Measurements from ENCODE around the gene DSC2. TPM values are rescaled to one million over a fixed set of nuclear protein-coding genes. Genes with fewer than 3 reads are reported as not detected.

Gene DSC2
- total RNA-seq, 1 donor: 0.27 TPM

DNA sequence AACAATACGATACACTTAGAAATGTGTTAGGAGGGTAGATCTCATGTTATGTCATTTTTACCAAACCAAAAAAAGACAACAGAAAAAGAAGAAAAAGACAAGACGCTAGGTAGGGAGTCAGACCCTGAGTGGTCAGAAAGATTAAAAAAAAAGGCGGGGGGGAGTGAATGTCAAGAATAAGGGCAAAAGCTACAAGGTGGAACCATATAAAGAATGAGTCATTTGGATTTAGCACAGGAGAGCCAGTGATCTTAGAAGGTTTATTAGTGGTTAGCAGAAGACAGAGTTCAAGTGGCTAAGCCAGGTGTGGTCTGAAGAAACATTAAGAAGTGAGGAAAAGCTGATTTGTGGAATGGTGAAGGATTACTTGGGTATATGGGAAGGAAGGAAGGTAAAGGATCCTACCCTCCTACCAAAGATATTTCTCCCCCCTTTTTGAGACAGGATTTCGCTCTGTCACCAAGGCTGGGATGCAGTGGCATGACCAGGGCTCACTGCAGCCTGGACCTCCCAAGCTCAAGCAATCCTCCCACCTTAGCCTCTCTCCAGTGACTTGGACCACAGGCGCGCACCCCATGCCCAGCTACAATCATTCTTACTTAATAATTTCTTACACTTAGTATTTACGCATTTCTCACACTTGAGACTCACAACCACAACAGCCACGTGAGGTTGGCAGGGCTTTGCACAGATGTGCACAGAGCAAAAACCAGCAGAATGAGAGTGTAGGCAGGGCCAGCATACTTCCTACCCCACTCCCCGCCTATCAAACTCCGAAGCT, 2.6 kb downstream of the DSC2 start:
- DNase-seq (ENCODE audit: low read depth in 2 of 3, low spot score in 2 of 3): no peak

DNA sequence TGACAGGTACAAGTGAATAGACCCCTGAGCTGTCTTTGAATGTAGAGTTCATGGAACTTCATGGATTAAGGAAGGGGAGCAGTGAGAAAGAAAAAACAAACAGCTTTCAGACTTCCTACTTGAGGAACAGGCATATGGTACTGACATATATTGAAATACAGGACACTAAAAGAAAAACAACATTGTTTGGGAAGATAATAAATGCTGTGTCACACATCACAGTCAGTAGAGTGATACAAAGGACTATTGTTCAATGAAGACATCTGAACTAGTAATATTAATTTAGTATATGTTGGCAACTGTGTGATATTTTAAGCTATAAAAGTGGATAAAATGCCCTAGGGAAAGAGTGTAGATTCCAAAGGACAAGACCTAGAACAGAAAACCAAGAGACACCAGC, 3.3 kb downstream of the DSC2 start:
- DNase-seq (ENCODE audit: low read depth in 2 of 3, low spot score in 2 of 3): no peak

DNA sequence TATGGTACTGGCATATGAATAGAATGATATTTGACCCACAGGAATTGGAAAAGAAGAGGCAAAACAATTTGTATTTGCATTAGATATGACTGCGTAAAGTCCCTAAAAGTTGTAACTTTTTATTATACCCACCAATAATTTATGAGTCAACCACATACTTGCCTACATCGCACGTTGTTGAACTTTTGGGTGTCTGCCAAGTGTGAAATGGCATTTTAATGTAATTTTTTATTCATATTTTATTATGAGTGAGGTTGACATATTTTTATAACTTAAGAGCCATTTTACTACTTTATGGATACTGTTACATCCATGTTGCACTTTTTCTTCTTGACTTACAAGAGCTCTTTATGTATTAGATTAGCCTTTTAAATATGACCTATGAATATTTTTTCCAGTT, 4.6 kb downstream of the DSC2 start:
- no peak for DNase-seq (ENCODE audit: low read depth in 2 of 3, low spot score in 2 of 3)

DNA sequence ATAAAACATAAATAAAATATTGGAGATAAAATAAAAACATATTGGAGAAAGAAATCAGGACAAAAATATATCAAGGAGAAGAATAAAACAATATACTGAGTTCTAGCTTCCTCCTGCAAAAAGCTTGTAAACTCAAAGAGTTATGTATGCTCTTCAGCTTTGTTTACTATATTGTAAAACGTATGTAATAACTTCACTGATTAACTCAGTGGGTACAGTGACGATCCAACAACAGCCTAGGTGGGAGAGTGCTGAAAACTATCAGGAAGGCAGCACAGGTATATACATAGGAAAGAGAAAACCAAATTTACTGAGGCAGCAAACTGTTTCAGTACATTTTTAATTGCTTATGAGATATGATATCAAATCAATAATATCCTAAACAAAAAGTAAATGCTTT, 8.3 kb downstream of the DSC2 start:
- DNase-seq (ENCODE audit: low read depth in 2 of 3, low spot score in 2 of 3): no peak

DNA sequence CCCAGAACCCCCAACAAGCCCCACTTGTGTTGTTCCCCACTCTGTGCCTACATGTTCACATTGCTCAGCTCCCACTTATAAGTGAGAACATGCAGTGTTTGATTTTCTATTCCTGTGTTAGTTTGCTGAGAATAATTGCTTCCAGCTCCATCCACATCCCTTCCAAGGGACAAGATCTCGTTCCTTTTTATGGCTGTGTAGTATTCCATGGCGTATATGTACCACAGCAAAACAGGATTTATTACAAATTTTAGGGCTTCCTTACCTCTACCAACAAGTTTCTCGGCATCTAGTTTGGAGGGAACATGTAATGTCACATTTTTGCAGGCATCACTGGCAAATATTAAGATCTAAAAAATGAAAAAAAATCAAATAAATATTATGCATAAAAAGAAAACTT, 8.9 kb downstream of the DSC2 start:
- no peak for DNase-seq (ENCODE audit: low read depth in 2 of 3, low spot score in 2 of 3)

DNA sequence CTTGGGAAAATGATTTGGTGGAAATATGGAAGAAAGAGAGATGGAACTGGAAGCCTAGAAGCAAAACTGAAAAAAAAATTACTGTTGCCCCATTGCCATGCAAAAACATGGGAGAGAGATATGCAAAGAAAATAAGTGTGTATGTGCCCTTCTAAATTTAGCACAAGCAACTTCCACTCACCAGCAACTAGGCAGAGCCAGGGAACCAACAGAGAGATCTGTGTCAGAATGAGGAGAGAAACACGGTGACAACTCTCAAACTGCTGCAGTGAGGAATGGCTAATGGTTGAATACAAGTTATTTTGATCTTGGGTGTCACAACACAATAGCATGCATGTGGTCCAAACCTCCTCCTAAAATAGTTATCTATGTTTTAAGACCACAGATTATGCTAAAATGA, 10.9 kb downstream of the DSC2 start:
- no peak for DNase-seq (ENCODE audit: low read depth in 2 of 3, low spot score in 2 of 3)

DNA sequence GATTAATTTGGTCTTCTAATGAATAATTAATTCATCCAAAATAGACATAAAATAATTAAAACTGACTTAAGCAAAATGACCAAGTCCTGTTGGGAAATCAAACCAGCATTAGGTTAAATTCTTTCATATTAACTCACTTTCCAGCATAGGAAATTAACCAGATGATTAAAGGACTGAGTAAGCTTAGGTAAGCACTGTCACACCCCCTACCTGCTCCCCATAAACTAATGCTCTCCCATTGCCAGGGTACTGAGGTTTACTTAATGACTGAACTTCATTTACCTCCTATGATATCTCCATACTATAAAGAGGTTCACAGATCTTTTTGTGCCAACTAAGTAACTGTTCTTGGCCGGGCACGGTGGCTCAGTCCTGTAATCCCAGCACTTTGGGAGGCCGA, 13.7 kb downstream of the DSC2 start:
- no peak for DNase-seq (ENCODE audit: low read depth in 2 of 3, low spot score in 2 of 3)

DNA sequence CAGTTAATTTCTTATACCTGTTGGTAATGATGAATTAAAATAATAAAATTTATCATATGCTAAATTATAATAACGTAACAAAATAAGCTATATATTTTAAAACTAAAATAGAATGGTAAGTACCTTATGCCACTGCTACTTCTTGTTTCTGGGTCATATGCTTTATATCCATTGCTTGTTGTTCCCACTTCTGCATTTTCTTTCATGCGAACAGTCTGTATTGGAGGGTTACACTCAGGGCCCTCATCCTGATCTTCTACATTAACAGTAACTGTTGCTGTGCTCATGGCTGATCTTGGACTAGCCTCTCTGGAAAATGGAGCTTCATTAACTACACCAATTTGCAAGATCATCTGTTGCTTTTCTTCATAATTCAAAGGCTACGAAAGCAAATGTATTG, 22.2 kb downstream of the DSC2 start:
- no peak for DNase-seq (ENCODE audit: low read depth in 2 of 3, low spot score in 2 of 3)

DNA sequence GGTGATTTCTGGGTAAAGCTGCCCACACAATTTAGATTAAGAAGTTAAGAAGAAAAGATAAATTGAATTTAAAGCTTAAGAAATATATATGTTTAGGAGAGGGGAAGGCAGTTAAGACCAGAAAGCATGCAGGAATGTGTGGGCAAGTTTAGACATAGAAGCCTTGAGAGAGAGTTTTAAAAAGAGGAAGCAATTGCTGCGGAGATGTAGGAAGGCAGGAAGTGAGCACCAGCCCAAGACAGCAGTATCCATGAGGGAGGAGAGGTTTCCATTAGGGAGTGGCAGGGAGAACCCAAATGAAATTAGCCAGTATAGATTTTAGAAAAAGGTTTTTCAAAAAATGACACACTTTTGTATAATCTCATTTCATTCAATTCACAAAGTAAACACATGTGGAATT, 24.3 kb downstream of the DSC2 start:
- DNase-seq (ENCODE audit: low read depth in 2 of 3, low spot score in 2 of 3): no peak

DNA sequence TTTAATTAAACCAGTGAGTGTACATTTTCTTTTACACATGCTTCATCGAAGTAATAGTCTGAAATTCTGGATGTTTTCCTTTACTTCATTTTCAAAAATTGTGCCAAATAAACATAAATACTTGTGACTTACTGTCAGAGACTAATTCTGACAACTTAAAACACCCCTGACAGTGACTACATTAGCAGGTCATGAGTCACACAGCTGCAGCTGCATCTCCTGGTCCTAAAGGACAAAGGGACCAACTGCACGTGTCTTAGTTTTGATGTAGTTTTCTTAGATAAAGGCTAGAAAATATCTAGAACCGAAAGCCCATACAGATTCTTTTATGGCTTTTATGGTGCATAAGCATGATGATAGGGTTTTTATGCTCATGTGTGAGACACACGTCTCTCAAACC, 30.0 kb downstream of the DSC2 start:
- no peak for DNase-seq (ENCODE audit: low read depth in 2 of 3, low spot score in 2 of 3)

DNA sequence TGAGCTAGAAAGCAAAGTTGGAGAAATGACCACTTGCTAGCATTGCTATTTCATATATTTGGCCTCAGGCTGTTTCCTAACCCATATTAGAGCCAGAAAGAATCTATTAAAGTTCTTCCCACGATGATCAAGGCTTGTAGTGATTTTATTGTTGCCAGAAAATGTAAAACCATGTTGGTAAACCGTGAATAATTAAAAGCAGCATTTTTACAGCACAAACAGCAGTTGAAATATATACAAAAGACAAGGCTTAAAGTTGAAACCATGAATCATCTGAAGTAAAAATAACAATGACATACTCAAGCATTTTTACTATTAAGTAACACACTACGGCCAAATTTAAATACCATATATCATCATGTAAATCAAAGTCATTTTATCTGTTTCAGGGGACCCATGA, 32.0 kb downstream of the DSC2 start:
- DNase-seq (ENCODE audit: low read depth in 2 of 3, low spot score in 2 of 3): no peak

DNA sequence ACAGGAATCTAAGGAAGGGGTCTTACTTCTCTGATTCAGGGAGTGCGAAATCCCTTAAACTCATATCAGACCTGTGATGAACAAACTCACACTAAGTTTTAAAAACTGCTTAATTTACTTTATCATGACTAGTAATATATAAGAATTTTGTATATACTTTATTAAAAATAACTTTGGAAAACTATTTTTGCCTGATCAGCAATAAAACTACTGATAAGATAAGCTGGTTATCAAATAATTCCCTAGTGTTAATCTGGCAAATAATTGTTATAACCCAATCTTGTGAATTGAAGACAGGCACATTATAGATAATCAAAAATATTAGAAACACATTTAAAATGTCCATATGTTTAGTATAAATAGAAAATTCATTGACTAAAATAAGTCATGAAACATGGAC, 36.0 kb downstream of the DSC2 start:
- DNase-seq (ENCODE audit: low read depth in 2 of 3, low spot score in 2 of 3): no peak

DNA sequence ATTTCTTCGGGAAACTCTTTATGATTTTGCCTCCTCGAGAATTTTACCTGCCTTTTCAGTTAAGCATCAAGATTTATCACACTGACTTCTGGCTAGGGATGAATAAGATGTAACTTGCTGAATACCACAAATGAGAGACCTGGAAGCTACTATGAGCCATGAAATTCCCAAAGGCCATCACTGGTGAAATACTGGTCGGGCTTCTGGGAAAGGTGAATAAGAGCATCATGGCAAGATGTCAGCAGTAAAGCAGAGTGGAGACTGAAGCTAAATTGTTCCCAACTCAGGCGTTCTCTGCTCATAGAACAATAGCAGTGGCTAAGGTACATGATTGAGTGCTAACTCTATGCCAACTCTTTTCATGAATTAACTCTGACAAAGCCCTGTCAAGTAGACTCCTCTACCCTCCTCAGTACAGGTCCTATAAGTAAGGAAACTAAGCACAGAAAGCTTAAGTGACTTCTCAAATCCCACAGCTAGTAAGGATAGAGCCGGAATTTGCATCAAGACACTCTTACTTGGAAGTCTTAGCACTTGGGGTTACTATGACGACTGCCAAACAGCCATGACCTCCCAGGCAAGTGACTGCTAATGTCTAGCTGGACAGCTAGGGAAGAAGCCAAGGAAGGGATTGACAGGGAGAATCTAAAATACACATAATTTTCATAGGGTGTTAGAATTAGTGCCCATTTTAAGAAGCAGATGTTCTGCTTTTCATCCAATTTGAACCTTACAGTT, 37.0 kb downstream of the DSC2 start:
- DNase-seq (ENCODE audit: low read depth in 2 of 3, low spot score in 2 of 3): no peak

DNA sequence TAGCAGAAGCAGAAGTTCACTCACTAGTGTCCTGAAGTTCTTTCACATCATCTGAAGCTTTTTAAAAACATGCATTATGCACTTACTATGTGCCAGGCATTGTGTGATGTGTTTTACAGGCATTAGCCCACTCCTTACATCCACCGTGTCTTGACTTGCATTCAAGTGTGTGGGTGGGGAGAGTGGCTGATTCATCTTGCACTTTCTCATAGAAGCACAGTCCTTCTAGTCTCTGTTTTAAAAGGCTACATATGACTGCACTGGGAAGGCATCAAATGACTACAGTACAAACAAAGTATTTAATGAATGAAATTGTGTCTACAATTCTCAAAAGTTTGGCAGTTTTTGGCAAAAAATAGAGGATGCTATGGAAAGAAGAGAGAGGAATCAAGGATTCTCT, 38.1 kb downstream of the DSC2 start:
- DNase-seq (ENCODE audit: low read depth in 2 of 3, low spot score in 2 of 3): no peak

DNA sequence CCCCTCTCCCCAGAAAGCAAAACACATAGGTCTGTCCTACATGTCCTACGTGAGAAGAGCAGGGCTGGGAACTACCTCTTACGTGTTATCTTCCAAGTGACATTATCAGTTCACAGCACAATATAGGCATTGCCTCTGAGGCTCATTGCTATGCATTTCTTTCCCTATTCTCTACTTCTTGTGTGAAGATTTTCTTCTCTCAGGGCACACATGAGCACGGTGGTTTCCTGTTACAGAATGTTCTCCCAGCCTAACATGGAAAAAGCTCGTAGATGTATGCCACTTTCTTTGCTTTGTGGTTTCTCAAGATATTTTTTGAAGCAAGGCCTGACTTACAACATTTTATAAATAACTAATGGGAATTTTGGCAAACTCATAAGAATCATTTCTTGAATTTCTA, 40.3 kb downstream of the DSC2 start:
- peak in 1 of 3 donors; percentile 16 for DNase-seq (ENCODE audit: low read depth in 2 of 3, low spot score in 2 of 3)

DNA sequence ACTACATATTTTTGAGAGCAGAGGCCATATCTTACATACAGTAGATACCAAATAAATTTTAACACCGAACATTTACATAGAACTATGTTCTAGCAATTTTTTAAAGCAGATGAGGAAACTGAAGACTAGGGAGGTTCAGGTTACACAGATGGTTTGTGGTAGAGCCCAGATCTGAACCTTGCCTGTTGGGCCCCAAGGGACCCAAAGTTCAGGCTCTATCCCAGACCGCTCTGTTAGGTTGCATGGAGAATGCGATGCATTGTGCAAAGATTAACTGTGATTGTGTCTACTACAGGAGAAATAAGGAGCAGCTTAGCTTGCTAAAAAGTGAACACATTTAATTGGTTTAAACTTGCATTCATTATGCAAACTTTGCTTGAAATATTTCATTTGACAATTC, 43.3 kb downstream of the DSC2 start:
- DNase-seq (ENCODE audit: low read depth in 2 of 3, low spot score in 2 of 3): no peak

DNA sequence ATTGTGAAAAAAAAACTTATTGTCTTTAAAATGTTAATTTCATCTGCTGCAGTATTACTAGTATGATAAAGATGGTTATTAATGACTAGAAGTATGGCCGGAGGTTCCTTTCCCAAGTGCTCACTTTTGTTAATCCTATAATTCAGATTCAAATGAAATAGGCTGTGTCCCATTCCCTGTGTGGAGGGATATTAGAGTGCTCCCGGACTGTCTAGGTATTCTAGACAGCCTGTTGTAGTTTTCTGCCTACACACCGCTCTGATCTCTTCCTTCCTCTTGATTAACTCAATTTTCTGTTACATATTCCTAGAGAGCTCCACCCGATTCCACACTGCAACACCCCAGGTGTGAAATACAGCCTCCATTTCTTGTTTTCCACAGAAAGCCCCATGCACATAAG, 44.3 kb downstream of the DSC2 start:
- no peak for DNase-seq (ENCODE audit: low read depth in 2 of 3, low spot score in 2 of 3)

DNA sequence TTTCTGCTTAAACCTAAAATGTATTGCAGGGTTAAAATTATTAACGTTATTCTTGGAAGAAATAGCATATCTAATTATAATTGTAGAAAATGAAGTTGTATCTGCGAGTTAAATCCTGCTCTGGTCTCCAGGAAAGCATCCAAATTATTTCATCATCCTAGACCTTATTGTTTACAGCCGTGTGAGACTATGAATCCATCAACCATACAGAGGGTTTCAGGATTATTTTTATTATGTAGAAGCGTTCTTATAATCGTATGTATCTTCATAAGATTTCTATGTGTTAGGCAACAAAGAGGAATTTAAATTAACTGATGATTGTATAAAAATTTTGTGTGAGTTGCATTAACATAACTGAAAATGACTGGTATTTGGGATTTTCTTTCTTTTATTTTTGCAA, 45.2 kb downstream of the DSC2 start:
- DNase-seq (ENCODE audit: low read depth in 2 of 3, low spot score in 2 of 3): no peak

DNA sequence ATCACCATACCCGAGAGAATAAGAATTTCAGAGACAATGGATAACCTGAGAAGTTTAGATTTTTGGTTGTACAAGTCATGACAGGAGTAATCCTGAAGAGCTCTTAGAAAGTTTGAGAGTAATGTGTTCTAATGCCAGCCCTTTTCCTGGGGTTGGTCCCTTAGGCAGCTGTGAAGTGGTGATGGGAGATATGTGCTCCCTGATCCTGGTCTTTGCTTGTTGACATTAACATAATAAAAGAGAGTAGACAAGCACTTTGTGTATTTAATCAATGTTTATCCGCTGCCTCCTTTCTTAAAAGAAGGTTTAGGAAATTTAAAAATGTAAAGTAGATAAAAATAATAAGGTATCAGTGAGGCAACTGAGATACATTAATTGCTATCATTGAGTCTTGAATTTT, 45.9 kb downstream of the DSC2 start:
- no peak for DNase-seq (ENCODE audit: low read depth in 2 of 3, low spot score in 2 of 3)

DNA sequence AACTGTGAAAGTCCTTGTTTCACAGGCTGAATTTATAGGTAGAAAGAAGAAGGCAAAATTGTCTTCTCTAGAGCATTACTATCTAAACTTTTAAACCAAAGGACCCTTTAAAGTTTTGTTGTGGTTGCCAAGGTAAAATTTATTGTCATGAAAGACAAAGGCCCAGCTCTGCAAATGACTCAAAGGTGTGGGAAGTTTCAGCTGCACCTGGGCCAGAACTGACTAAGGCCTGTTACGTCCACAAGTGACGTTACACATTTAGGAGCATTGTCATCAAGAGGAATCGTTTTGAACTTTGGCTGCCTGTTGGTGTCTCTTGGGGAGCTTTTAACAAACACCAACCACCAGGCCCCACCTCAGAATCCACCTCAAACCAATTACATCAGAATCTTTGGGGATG, 51.6 kb downstream of the DSC2 start:
- no peak for DNase-seq (ENCODE audit: low read depth in 2 of 3, low spot score in 2 of 3)

DNA sequence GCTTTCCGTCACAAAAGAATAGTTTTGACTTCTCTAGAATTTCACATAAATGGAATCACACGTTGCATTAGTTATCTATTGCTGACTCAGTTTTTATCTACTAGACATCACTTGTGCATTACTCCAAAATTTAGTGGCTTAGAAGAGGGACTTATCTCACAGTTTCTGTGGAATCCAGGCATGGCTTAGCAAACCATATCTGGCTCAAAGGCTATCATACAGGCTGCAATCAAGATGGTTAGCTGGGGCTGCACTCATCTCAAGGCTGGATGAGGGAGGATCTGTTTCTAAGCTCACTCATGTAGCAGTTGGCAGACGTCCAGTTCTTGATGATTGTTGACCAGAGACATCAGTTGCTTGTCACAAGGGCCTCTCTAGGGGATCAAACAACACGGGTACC, 53.0 kb downstream of the DSC2 start:
- no peak for DNase-seq (ENCODE audit: low read depth in 2 of 3, low spot score in 2 of 3)

DNA sequence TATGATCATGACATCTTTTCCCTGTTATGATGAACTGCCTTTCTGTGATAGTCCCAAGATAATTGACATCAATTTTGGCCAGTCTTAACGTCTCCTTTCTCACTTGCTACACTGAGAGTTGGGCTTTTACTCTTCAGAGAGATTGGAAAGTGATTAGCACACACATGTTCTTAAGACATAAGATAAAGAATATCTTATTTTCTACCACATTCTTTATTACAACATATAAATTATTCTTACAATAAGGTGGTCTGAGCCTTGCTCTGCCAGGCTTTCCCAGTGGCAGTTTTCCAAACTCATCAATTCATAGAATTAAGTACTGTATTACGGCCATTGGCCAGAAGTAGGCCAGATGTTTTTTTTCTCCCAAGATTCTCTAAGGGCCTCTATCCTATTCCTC, 54.0 kb downstream of the DSC2 start:
- no peak for DNase-seq (ENCODE audit: low read depth in 2 of 3, low spot score in 2 of 3)

DNA sequence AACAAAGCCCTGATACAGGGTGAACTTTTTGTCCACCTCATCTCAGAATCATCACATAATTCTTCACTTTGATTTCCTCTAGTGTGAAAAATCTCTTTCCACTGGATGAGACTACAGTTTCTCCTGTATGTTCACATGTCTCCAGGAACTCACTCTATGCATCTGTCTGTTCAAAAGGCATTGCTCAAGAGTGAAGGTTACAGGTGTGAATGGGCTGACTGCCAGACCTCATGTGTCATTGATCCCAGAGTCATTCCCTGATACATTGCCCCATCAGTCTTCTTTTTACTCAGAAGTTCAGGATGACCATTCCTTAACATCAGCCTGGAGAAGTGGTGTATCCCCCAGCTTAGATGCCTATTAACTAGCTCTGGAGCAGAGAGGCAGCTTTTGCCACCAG, 55.3 kb downstream of the DSC2 start:
- no peak for DNase-seq (ENCODE audit: low read depth in 2 of 3, low spot score in 2 of 3)

Measured in hematopoietic multipotent progenitor cell (in vitro differentiated cells).